ENCODE data around the gene KATNBL1. TPM values are rescaled to one million over a fixed set of nuclear protein-coding genes. Genes with fewer than 3 reads are reported as not detected.

KATNBL1 gene
- total and polyA plus RNA-seq, 2 experiments from 2014 or later = 55.4 to 166 TPM

DNA sequence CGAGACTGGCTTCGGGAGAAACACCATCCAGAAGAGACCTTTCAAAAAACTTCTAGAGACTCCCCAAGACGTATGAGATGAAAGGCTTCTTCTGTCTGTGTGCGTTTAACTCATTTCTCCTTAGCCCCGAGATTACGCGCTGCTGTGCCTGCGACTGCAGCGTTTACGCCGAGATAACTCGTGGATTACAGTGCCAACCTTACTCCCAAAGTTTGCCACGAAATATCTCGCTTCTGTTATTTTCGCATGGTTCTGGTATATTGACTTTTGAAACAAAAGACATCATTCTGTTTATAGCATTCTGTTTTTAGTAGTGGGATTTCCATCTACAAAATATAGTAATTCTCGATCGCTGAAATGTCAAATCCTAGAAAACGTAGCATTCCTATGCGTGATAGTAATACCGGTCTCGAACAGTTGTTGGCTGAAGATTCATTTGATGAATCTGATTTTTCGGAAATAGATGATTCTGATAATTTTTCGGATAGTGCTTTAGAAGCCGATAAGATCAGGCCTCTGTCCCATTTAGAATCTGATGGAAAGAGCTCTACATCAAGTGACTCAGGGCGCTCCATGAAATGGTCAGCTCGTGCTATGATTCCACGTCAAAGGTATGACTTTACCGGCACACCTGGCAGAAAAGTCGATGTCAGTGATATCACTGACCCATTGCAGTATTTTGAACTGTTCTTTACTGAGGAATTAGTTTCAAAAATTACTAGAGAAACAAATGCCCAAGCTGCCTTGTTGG, 107.5 kb downstream of the KATNBL1 start:
- TF ChIP-seq, protein P1, sequence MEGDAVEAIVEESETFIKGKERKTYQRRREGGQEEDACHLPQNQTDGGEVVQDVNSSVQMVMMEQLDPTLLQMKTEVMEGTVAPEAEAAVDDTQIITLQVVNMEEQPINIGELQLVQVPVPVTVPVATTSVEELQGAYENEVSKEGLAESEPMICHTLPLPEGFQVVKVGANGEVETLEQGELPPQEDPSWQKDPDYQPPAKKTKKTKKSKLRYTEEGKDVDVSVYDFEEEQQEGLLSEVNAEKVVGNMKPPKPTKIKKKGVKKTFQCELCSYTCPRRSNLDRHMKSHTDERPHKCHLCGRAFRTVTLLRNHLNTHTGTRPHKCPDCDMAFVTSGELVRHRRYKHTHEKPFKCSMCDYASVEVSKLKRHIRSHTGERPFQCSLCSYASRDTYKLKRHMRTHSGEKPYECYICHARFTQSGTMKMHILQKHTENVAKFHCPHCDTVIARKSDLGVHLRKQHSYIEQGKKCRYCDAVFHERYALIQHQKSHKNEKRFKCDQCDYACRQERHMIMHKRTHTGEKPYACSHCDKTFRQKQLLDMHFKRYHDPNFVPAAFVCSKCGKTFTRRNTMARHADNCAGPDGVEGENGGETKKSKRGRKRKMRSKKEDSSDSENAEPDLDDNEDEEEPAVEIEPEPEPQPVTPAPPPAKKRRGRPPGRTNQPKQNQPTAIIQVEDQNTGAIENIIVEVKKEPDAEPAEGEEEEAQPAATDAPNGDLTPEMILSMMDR (IDR thresholded peaks at IDR 0.05; ENCODE audit: poor library complexity) = no peak
- TF ChIP-seq EZH2phosphoT487 (IDR thresholded peaks at IDR 0.05; ENCODE audit: low read depth, severe bottlenecking, unreplicated experiment) = no peak
- TF ChIP-seq EZH2 (IDR thresholded peaks at IDR 0.05; ENCODE audit: borderline replicate concordance) = no peak
- peak overlapping the region; percentile 81 for H3K4me2 ChIP-seq
- WGBS (ENCODE audit: low lambda C conversion rate, missing lambda C conversion rate) = 35% methylated on average over 29 of the region's 29 CpGs

DNA sequence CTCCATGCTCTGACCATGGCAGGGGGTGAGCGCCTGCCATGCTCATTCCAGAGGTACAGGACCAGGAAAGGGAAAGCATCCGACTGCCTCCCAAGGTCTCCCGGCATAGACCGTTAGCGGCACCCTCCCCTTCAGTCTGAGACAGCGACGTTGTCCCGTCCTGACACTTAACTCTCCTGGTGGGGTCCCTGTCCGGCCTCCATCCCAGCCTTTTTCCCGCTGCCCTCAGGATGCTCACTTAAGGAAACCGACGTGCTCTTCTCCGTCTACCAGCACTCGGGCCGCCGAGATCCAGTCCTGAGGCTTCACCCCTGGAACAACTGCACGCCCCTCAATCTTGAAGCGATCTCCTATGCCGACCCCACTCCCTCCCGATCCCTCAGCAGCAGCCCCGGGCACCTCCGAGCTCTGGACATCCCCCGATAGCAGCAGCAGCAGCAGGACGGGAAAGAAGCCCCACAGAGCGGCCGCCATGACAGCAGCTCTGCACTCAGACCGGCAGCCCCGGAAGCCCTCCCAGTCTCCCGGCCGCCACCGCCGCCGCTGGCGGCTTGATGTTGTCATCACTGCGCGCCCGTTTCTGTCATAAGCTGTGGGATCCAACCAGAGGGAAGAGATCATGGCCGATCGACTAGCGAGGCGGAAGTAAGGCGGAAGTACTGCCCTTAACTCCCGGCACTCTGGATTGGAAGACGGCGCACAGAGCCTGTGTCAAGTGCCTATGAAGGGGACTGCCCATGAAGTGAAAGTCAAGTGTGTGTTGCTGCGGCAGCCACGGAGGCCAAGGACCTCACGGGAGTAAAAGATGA, 108.3 kb downstream of the KATNBL1 start, which contains the start of the genes EMC7 and PGBD4:
TSS of gene EMC7 (minus strand) at position 497 of the 809 bp plus-strand sequence. CDS start at position 474, 23 bp downstream.
TSS of gene PGBD4 (plus strand) at position 718 of the 809 bp plus-strand sequence. CDS start 449 bp downstream, outside the sequence.
- DNase-seq (ENCODE audit: low spot score) = peak; percentile 99
- Histone ChIP-seq H4K20me1 (ENCODE audit: insufficient read depth, poor library complexity, severe bottlenecking) (no peaks in the 10 kb centered on the region), H3K9me2 (replicated peaks; ENCODE audit: insufficient read depth) (no peaks in the 10 kb centered on the region), H3K27ac (peak within 1 kb of the TSS; percentile 90), H3K4me2 (peak within 1 kb of the TSS; percentile 85), H3K79me2 (peaks cover 45% of the 10 kb centered on the region), H3K9me3 (ENCODE audit: low read depth) (no peaks in the 10 kb centered on the region), H3K27me3 (no peaks in the 10 kb centered on the region), H3K4me1 (ENCODE audit: insufficient read depth) (peaks cover 14% of the 10 kb centered on the region), H3K4me3 (peak within 1 kb of the TSS; percentile 54), H3K36me3 (replicated peaks; ENCODE audit: insufficient read depth, low read depth) (no peaks in the 10 kb centered on the region), H2AFZ (peak within 1 kb of the TSS; percentile 79)
- under 1% methylated on average over 48 of the region's 48 CpGs for WGBS (ENCODE audit: low lambda C conversion rate, missing lambda C conversion rate)
- TF ChIP-seq, protein P1 (IDR thresholded peaks at IDR 0.05; ENCODE audit: poor library complexity) = no peak
- TF ChIP-seq EZH2phosphoT487 (IDR thresholded peaks at IDR 0.05; ENCODE audit: low read depth, severe bottlenecking, unreplicated experiment) (no peak), EZH2 (IDR thresholded peaks at IDR 0.05; ENCODE audit: borderline replicate concordance) (no peak)

More for the DNA sequence above, 107.5 kb downstream of the KATNBL1 start:
- peaks cover 14% of the 10 kb centered on the region for H3K4me1 ChIP-seq (ENCODE audit: insufficient read depth)
- H3K27ac ChIP-seq = peak overlapping the region; percentile 90
- no peaks in the 10 kb centered on the region for H3K9me2 ChIP-seq (replicated peaks; ENCODE audit: insufficient read depth)
- no peak for DNase-seq (ENCODE audit: low spot score)
- no peaks in the 10 kb centered on the region for H3K9me3 ChIP-seq (ENCODE audit: low read depth)
- H2AFZ ChIP-seq = peak overlapping the region; percentile 77
- peak overlapping the region; percentile 46 for H3K4me3 ChIP-seq
- H3K36me3 ChIP-seq (replicated peaks; ENCODE audit: insufficient read depth, low read depth) = no peaks in the 10 kb centered on the region
- H4K20me1 ChIP-seq (ENCODE audit: insufficient read depth, poor library complexity, severe bottlenecking) = no peaks in the 10 kb centered on the region
- H3K27me3 ChIP-seq = no peaks in the 10 kb centered on the region
- H3K79me2 ChIP-seq = peaks cover 43% of the 10 kb centered on the region

DNA sequence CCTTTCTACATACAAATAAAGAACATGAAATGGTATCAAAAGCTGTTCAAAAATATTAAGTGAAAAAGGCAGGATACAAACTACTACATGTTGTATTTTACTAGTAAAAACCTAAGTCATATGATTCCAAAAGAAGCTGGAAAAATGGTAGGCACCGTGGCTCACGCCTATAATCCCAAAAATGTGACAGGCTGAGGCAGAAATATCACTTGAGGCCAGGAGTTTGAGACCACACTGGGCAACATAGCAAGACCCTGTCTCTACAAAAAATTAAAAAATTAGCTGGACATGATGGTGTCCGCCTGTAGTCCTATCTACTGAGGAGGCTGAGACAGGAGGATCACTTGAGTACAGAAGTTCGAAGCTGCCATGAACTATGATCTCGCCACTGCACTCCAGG, 110.0 kb downstream of the KATNBL1 start:
- H3K79me2 ChIP-seq = peaks cover 54% of the 10 kb centered on the region
- peak overlapping the region; percentile 85 for H3K4me2 ChIP-seq
- no peaks in the 10 kb centered on the region for H3K9me2 ChIP-seq (replicated peaks; ENCODE audit: insufficient read depth)
- no peak overlapping the region for H2AFZ ChIP-seq
- peaks cover 14% of the 10 kb centered on the region for H3K4me1 ChIP-seq (ENCODE audit: insufficient read depth)
- WGBS (ENCODE audit: low lambda C conversion rate, missing lambda C conversion rate) = 95% methylated on average over 5 of the region's 5 CpGs
- no peak overlapping the region for H3K4me3 ChIP-seq
- TF ChIP-seq EZH2phosphoT487 (IDR thresholded peaks at IDR 0.05; ENCODE audit: low read depth, severe bottlenecking, unreplicated experiment) (no peak), EZH2 (IDR thresholded peaks at IDR 0.05; ENCODE audit: borderline replicate concordance) (no peak)
- TF ChIP-seq, protein P1 (IDR thresholded peaks at IDR 0.05; ENCODE audit: poor library complexity) = no peak
- H3K27ac ChIP-seq = no peak overlapping the region
- no peaks in the 10 kb centered on the region for H4K20me1 ChIP-seq (ENCODE audit: insufficient read depth, poor library complexity, severe bottlenecking)
- no peaks in the 10 kb centered on the region for H3K36me3 ChIP-seq (replicated peaks; ENCODE audit: insufficient read depth, low read depth)
- DNase-seq (ENCODE audit: low spot score) = no peak
- H3K27me3 ChIP-seq = no peaks in the 10 kb centered on the region
- H3K9me3 ChIP-seq (ENCODE audit: low read depth) = no peaks in the 10 kb centered on the region

Other genes with a start within 250 kb of the KATNBL1 start
- not detected in 2 replicates for gene CHRM5, start 241.6 kb downstream of the KATNBL1 start, total RNA-seq
- gene CHRM5, start 241.6 kb downstream of the KATNBL1 start, polyA plus RNA-seq = 0.05 TPM in 1 of 2 replicates, not detected in the other
- gene AVEN, start 170.9 kb downstream of the KATNBL1 start, total RNA-seq = 13.4 and 14.8 TPM in 2 replicates
- 15.7 and 16.4 TPM in 2 replicates for gene AVEN, start 170.9 kb downstream of the KATNBL1 start, polyA plus RNA-seq
- gene EMC7, start 108.2 kb downstream of the KATNBL1 start, total RNA-seq = 56.4 and 63.2 TPM in 2 replicates
- gene EMC7, start 108.2 kb downstream of the KATNBL1 start, polyA plus RNA-seq = 191 and 207 TPM in 2 replicates
- gene PGBD4, start 108.0 kb downstream of the KATNBL1 start, total RNA-seq = 1.9 and 2.0 TPM in 2 replicates
- gene PGBD4, start 108.0 kb downstream of the KATNBL1 start, polyA plus RNA-seq = 0.54 and 0.56 TPM in 2 replicates
- gene EMC4, start 14.9 kb upstream of the KATNBL1 start, total RNA-seq = 149 and 206 TPM in 2 replicates
- 165 and 173 TPM in 2 replicates for gene EMC4, start 14.9 kb upstream of the KATNBL1 start, polyA plus RNA-seq
- 12.2 and 13.1 TPM in 2 replicates for gene SLC12A6, start 127.7 kb upstream of the KATNBL1 start, total RNA-seq
- 5.9 and 7.4 TPM in 2 replicates for gene SLC12A6, start 127.7 kb upstream of the KATNBL1 start, polyA plus RNA-seq
- 284 and 308 TPM in 2 replicates for gene NOP10, start 133.0 kb upstream of the KATNBL1 start, total RNA-seq
- 324 and 378 TPM in 2 replicates for gene NOP10, start 133.0 kb upstream of the KATNBL1 start, polyA plus RNA-seq
- not detected in 2 replicates for gene NUTM1, start 133.2 kb upstream of the KATNBL1 start, total RNA-seq
- gene NUTM1, start 133.2 kb upstream of the KATNBL1 start, polyA plus RNA-seq = not detected in 2 replicates
- 9.1 and 13.5 TPM in 2 replicates for gene LPCAT4, start 157.1 kb upstream of the KATNBL1 start, total RNA-seq
- 22.1 and 35.7 TPM in 2 replicates for gene LPCAT4, start 157.1 kb upstream of the KATNBL1 start, polyA plus RNA-seq
- gene GOLGA8A, start 227.7 kb upstream of the KATNBL1 start, total RNA-seq = 17.7 and 27.2 TPM in 2 replicates
- 51.2 and 73.0 TPM in 2 replicates for gene GOLGA8A, start 227.7 kb upstream of the KATNBL1 start, polyA plus RNA-seq